ENCODE data around the gene PITPNM3. TPM values are rescaled to one million over a fixed set of nuclear protein-coding genes. Genes with fewer than 3 reads are reported as not detected.

Gene PITPNM3
- total RNA-seq, 1 experiment from 2014 or later = 0.71 TPM

- intact Hi-C loops (cut with micrococcal nuclease; ENCODE audit: unreplicated experiment) = no loop called here
- POLR2A ChIA-PET (ENCODE audit: low non-redundant PET) = interaction anchor here (0.7 kb wide), 1 partner anchor 99 kb away, joined by 5 read pairs; no protein-coding TSS in a partner anchor
- Histone ChIP-seq H3K4me1 (ENCODE audit: insufficient read depth, low read length, poor library complexity, severe bottlenecking) (no peaks in the 10 kb centered on the region), H3K9me3 (ENCODE audit: low read depth, low read length, poor library complexity, severe bottlenecking) (no peaks in the 10 kb centered on the region), H3K27me3 (replicated peaks; ENCODE audit: insufficient read depth, low read depth, low read length, poor library complexity) (no peaks in the 10 kb centered on the region), H3K4me3 (ENCODE audit: low read depth, low read length, poor library complexity, severe bottlenecking) (no peak overlapping the region), H3K27ac (ENCODE audit: low read depth, low read length, poor library complexity, severe bottlenecking) (no peak overlapping the region), H3K36me3 (ENCODE audit: insufficient read depth, low read length, poor library complexity, severe bottlenecking) (no peaks in the 10 kb centered on the region)
- TF ChIP-seq EZH2 (IDR thresholded peaks at IDR 0.05; ENCODE audit: borderline replicate concordance, low read depth, low read length, poor library complexity, severe bottlenecking) = no peak
- no peak for TF ChIP-seq CTCF (conservative IDR thresholded peaks at IDR 0.05; ENCODE audit: low read depth, low read length)
- BruUV-seq (replicated peaks) = no TSS peak
- no peak for DNase-seq (ENCODE audit: low spot score)
- CTCF ChIA-PET = no interaction called here
These were observed 100.0 kb downstream of the PITPNM3 start for GRCh38 chr17:6456321-6456720.

- H3K9me3 ChIP-seq (ENCODE audit: low read depth, low read length, poor library complexity, severe bottlenecking) = no peaks in the 10 kb centered on the region
- no peak overlapping the region for H3K4me3 ChIP-seq (ENCODE audit: low read depth, low read length, poor library complexity, severe bottlenecking)
- H3K27ac ChIP-seq (ENCODE audit: low read depth, low read length, poor library complexity, severe bottlenecking) = no peak overlapping the region
- no peaks in the 10 kb centered on the region for H3K27me3 ChIP-seq (replicated peaks; ENCODE audit: insufficient read depth, low read depth, low read length, poor library complexity)
- ChIA-PET CTCF (no interaction called here), POLR2A (ENCODE audit: low non-redundant PET) (no interaction called here)
- no TSS peak for BruUV-seq (replicated peaks)
- no peak for DNase-seq (ENCODE audit: low spot score)
- intact Hi-C loops (cut with micrococcal nuclease; ENCODE audit: unreplicated experiment) = no loop called here
- H3K36me3 ChIP-seq (ENCODE audit: insufficient read depth, low read length, poor library complexity, severe bottlenecking) = peaks cover under 1% of the 10 kb centered on the region
- TF ChIP-seq EZH2 (IDR thresholded peaks at IDR 0.05; ENCODE audit: borderline replicate concordance, low read depth, low read length, poor library complexity, severe bottlenecking) (no peak), CTCF (conservative IDR thresholded peaks at IDR 0.05; ENCODE audit: low read depth, low read length) (no peak)
- no peaks in the 10 kb centered on the region for H3K4me1 ChIP-seq (ENCODE audit: insufficient read depth, low read length, poor library complexity, severe bottlenecking)
These were observed 101.0 kb downstream of the PITPNM3 start for GRCh38 chr17:6455321-6455705.

GRCh38 chr17:6454495-6455320 lies 101.6 kb downstream of the PITPNM3 start:
- Histone ChIP-seq H3K27me3 (replicated peaks; ENCODE audit: insufficient read depth, low read depth, low read length, poor library complexity) (no peaks in the 10 kb centered on the region), H3K27ac (ENCODE audit: low read depth, low read length, poor library complexity, severe bottlenecking) (no peak overlapping the region), H3K9me3 (ENCODE audit: low read depth, low read length, poor library complexity, severe bottlenecking) (no peaks in the 10 kb centered on the region), H3K4me1 (ENCODE audit: insufficient read depth, low read length, poor library complexity, severe bottlenecking) (no peaks in the 10 kb centered on the region), H3K4me3 (ENCODE audit: low read depth, low read length, poor library complexity, severe bottlenecking) (no peak overlapping the region), H3K36me3 (ENCODE audit: insufficient read depth, low read length, poor library complexity, severe bottlenecking) (peaks cover 7% of the 10 kb centered on the region)
- DNase-seq (ENCODE audit: low spot score) = no peak
- CTCF ChIA-PET = interaction anchor here (0.6 kb wide), 1 partner anchor 18 kb away, joined by 3 read pairs; no protein-coding TSS in a partner anchor
- no TSS peak for BruUV-seq (replicated peaks)
- intact Hi-C loops (cut with micrococcal nuclease; ENCODE audit: unreplicated experiment) = no loop called here
- TF ChIP-seq EZH2 (IDR thresholded peaks at IDR 0.05; ENCODE audit: borderline replicate concordance, low read depth, low read length, poor library complexity, severe bottlenecking) (no peak), CTCF (conservative IDR thresholded peaks at IDR 0.05; ENCODE audit: low read depth, low read length) (no peak)
- POLR2A ChIA-PET (ENCODE audit: low non-redundant PET) = no interaction called here

Data from A673 (cell line).